Measurements from ENCODE around the gene KIAA1328.

KIAA1328 gene

GRCh38 chr18:37006742-37007141, 177.8 kb downstream of the KIAA1328 start:
- no peak for DNase-seq
- no peak for TF ChIP-seq POLR2A (IDR thresholded peaks at IDR 0.05; ENCODE audit: low read length)
- TF ChIP-seq GATA1 (IDR thresholded peaks at IDR 0.05; ENCODE audit: low read depth, low read length): no peak

GRCh38 chr18:37012452-37012851, 183.5 kb downstream of the KIAA1328 start:
- no peak for TF ChIP-seq POLR2A (IDR thresholded peaks at IDR 0.05; ENCODE audit: low read length)
- no peak for TF ChIP-seq GATA1 (IDR thresholded peaks at IDR 0.05; ENCODE audit: low read depth, low read length)
- no peak for DNase-seq

DNA sequence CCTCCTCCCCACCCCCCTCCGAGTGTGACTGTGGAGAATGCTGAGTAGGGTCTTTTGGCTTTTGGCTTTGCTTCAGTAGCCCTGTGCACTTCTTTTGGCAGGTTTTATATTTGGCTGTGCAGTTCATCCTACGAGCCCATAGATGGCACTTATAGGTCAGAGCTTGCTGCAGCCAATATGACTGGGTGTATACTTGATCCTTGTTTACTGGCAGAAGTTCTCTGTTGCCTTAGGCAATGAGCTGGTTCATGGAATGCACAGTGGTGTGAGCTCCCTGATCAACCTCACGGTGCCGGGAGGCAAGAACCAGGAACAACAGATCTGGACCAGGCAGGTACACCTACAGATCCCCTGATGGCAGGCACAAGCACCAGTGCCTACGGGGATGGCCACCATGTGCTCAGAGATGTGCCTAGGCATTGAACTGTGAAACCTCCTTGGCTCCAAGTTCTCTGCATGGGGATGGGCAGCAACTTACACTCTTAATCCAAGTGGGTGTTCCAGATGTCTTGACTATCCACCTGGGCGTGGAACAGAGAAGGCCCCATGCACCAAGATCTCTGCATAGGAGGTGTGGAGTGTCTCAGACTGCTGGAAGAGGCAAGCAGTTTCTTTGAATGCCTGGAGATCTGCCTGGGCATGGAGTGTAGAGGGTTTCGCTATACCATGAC, 190.4 kb downstream of the KIAA1328 start:
- DNase-seq: peak in 1 of 2 experiments; percentile 6
- TF ChIP-seq POLR2A (IDR thresholded peaks at IDR 0.05; ENCODE audit: low read length): no peak
- no peak for TF ChIP-seq GATA1 (IDR thresholded peaks at IDR 0.05; ENCODE audit: low read depth, low read length)

DNA sequence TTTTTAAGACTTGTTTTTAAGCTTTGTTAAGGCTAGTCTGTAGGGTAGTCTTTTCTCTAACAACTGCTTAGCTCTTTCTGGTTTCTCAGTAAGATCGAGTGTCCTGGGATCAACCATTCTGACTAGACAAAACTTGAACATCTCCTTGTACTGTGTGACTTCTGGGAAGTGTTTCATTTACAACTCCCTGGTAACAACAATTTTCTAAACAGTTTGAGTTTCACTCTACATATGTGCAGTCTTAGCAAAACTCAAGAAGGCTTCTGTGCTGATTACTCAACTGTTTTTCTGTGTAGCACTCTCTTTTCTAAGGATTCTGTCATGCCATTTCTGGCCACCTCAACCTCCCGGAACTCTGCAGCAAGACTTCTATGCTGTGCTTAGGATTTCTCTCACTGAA, 204.5 kb downstream of the KIAA1328 start:
- TF ChIP-seq POLR2A (IDR thresholded peaks at IDR 0.05; ENCODE audit: low read length): no peak
- TF ChIP-seq GATA1 (IDR thresholded peaks at IDR 0.05; ENCODE audit: low read depth, low read length): no peak
- no peak for DNase-seq

DNA sequence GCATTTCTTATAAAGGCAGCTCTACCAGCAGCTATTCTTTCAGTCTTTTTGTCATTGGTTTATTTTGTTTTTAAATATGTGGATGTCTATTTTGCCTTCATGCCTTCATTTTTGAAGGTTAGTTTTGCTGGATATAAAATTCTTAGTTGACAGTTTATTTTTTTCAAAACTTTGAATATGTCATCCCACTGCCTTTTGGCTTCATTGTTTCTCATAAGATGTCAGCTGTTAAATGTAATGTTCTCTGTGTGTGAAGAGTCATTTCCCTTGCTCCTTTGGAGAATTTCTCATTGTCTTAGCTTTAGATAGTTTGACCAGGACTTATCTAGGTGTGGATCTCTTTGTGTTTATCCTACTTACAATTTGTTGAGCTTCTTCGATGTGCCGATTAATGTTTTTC, 213.5 kb downstream of the KIAA1328 start:
- DNase-seq: no peak
- no peak for TF ChIP-seq GATA1 (IDR thresholded peaks at IDR 0.05; ENCODE audit: low read depth, low read length)
- TF ChIP-seq POLR2A (IDR thresholded peaks at IDR 0.05; ENCODE audit: low read length): no peak

DNA sequence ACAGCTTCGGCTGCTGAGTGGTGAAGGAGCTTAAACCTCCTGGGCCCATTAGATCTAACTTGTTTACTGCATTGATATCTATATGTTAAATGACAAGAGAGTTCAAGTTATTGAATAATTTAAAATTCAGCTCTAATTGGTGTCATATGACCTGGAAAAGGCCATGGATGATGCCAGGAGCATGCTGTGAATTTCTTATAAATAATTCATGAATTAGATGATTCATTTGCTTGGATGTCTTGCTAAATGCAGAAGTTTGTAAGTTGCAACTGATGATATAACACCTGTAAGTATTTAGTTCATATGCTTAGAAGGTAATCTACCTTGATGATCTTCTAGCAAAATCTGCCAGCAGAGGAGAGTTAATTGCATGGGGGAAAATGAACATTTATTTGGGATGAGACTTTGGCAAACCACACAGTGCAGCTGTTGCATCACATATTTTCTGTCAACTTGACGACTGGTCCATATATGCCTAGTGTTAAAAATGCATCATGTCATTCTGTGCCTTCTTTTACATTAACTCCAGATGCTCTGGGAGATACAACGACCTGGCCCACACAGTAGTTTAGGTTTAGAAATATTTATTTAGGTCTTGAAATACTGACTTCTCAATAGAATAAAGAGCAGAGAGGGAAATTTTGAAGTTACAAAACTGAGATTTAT, 226.3 kb downstream of the KIAA1328 start:
- no peak for DNase-seq
- TF ChIP-seq POLR2A (IDR thresholded peaks at IDR 0.05; ENCODE audit: low read length) (no peak), GATA1 (IDR thresholded peaks at IDR 0.05; ENCODE audit: low read depth, low read length) (no peak)

DNA sequence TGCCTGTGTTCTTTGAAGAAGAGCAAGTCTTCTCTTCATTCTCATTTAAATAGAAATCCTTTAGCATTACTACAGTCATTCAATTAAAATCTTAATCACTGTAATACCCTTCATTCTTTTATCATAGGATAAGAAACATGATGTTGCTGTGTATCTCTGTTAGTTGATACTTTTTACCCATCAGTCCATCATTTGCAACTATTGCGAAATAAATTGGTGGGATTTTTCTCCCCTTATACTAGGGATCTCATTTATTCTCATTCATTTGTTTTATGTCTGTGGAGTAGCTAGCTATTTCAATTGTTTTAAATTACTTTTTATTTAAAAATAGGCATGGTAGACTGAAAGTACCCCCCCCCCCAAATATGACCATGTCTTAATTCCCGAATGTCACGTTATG, 235.3 kb downstream of the KIAA1328 start:
- TF ChIP-seq POLR2A (IDR thresholded peaks at IDR 0.05; ENCODE audit: low read length) (no peak), GATA1 (IDR thresholded peaks at IDR 0.05; ENCODE audit: low read depth, low read length) (no peak)
- no peak for DNase-seq

DNA sequence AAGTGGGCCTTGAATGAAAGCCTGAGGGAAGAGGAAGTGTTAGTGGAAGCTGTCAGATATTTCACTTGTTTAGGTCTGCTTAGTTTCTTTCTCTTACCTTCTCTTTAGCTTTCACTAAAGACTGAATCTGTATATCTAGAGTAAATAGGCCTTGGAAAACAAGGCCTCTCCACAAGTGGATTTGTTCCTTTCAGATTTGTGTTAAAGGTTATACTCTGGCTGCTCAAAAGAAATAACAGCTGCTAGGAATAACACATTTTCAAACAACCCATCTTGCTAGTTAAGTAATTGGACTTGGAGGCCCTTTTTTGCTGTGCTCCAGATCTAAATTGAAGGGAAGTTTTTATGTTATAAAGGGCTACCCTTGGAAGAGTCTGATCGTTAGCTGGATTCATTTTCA, 236.3 kb downstream of the KIAA1328 start:
- DNase-seq: no peak
- no peak for TF ChIP-seq GATA1 (IDR thresholded peaks at IDR 0.05; ENCODE audit: low read depth, low read length)
- no peak for TF ChIP-seq POLR2A (IDR thresholded peaks at IDR 0.05; ENCODE audit: low read length)

DNA sequence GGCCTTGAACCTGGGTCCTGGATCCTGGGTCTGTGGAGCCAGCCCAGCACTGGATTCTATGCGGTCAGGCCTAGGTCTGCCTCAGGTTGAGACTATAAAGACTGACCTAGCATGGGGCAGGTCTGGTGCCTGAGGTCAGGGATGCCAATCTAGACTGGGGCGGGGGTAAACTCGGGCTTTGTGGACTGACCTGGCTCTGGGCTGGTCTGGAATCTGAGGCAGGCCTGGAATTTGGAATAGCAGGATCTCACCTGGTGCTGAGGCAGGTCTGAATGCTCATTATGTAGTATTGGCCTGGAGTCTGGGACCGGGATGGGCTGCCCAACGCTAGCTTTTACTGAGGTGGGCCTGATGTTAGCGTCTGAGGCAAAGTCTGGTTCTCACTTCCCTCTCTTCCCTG, 256.0 kb downstream of the KIAA1328 start:
- no peak for DNase-seq
- TF ChIP-seq GATA1 (IDR thresholded peaks at IDR 0.05; ENCODE audit: low read depth, low read length) (no peak), POLR2A (IDR thresholded peaks at IDR 0.05; ENCODE audit: low read length) (no peak)

GRCh38 chr18:37085362-37085761, 256.4 kb downstream of the KIAA1328 start:
- TF ChIP-seq GATA1 (IDR thresholded peaks at IDR 0.05; ENCODE audit: low read depth, low read length) (no peak), POLR2A (IDR thresholded peaks at IDR 0.05; ENCODE audit: low read length) (no peak)
- no peak for DNase-seq

GRCh38 chr18:37107748-37108522, 279.0 kb downstream of the KIAA1328 start:
- DNase-seq: no peak
- no peak for TF ChIP-seq GATA1 (IDR thresholded peaks at IDR 0.05; ENCODE audit: low read depth, low read length)
- TF ChIP-seq POLR2A (IDR thresholded peaks at IDR 0.05; ENCODE audit: low read length): no peak

DNA sequence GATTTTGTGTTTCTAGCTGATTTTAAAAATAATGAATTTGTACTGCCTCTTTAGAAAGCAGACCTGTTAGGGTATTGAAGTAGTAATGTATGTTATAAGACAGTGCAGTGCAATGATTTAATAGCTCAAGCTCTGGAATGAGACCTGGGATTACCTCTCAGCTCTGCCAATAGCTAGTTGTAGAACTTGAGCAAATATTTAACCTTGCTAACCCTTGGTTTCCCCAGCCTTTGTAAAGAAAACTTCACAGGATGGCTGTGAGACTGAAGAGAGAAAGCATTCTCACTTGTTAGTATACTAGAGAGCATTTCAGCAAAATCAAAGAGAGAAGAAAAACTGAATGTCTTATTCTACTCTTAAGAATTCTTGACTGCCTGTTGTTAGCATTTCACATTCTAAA, 293.9 kb downstream of the KIAA1328 start:
- no peak for DNase-seq

GRCh38 chr18:37124516-37124915, 295.6 kb downstream of the KIAA1328 start:
- no peak for TF ChIP-seq GATA1 (IDR thresholded peaks at IDR 0.05; ENCODE audit: low read depth, low read length)
- TF ChIP-seq POLR2A (IDR thresholded peaks at IDR 0.05; ENCODE audit: low read length): no peak
- DNase-seq: no peak

More for the DNA sequence above, 293.9 kb downstream of the KIAA1328 start:
- no peak for TF ChIP-seq GATA1 (IDR thresholded peaks at IDR 0.05; ENCODE audit: low read depth, low read length)
- TF ChIP-seq POLR2A (IDR thresholded peaks at IDR 0.05; ENCODE audit: low read length): no peak

GRCh38 chr18:37135177-37135576, 306.2 kb downstream of the KIAA1328 start:
- TF ChIP-seq POLR2A (IDR thresholded peaks at IDR 0.05; ENCODE audit: low read length) (no peak), GATA1 (IDR thresholded peaks at IDR 0.05; ENCODE audit: low read depth, low read length) (no peak)
- no peak for DNase-seq

Data from erythroblast (primary cell).